GM21723 (cell line): ENCODE data around the gene MAP2K1.
"Not testable (repeated sequence)": the region's sequence is repeated elsewhere in the genome, so short reads cannot be mapped to it uniquely, and the experiment has no call there.

Experiments used
- ATAC-seq: cut with Tn5 transposase; IDR thresholded peaks from one replicate; pipeline ENCODE4 v1.9.1; 2021; ENCODE audit warnings: mild to moderate bottlenecking, moderate library complexity; ENCODE audit not compliant: unreplicated experiment

The MAP2K1 gene

GRCh38 chr15:66386204-66387123, at the start of gene MAP2K1:
MAP2K1 (plus strand) TSS chr15:66386912; CDS start chr15:66387348, 436 bp downstream.
- ATAC-seq, result peak; percentile 72

- not testable (repeated sequence) for ATAC-seq
Measured at GRCh38 chr15:66348530-66348929, 38.2 kb upstream of the MAP2K1 start.

DNA sequence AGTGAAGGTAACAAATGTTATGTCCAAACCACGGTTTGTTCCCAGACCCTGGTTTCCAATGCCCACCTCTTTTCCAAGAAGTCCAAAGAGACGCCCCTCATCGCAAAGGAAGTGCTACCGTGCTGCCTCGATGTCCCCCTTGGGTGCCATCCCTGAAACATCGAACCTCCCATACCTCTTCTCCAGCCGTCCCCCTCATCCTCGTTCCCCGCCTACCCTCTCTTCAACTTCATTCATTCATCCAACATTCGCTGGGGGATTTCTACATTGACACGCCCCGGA, 30.7 kb upstream of the MAP2K1 start:
- ATAC-seq, result no peak

DNA sequence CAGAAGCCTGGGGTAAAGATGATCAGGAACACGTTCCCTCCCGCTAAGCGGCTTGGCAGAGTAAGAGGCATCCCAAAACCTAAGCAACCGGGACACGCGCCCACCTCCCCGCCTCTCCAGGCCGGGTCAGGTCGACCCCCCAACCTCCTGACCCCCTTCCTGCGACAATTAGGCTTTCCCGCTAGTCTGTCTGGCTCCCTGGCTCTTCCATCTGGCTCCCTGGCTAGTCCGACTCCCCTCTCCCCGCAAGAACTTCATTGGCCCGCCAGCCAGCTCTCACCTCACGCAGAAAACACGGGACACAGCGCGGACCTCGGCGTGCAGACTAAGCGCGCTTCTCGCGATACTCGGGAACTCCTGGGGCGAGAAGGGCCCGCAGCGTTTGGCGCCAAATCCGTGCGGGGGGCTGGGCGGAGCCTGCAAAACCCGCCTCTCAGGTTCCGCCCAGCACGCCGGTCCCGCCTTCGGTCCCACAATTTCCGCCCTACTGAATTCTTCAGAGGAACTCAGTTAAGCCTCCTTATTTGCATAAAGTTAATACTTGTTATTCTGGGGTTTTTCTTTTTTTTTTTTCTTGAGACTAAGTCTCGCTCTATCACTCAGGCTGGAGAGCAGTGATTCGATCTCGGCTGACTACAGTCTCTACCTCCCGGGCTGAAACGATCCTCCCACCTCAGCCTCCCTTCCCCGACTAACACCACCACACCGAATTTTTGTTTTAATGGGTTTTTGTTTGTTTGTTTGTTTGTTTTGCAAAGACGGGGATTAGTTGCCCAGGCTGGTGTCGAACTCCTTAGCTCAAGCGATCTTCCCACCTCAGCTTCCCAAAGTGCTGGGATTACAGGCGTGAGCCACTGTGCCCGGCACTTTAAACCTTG, 30.1 kb upstream of the MAP2K1 start, which contains the start of gene TIPIN:
TIPIN (minus strand) TSS at position 327 of the 878 bp plus-strand sequence. CDS start 3,738 bp downstream, outside the sequence.
- ATAC-seq, result peak; percentile 89

DNA sequence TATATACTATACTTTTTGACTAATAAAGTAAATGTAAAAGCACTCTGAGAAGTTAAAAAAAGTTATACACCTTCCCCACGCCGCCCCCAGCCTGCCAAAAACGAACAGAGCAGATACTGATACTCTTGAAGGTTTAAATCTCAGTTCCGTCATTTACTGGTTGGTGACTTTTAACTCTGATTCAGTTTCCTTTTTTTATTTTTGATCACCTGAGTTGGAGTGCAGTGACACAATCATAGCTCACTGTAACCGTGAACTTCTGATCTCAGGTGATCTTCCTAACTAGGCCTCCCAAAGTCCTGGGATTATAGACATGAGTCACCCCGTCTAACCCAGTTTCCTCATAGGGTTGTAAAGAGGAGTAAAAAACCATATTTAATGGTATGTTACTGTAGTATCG, 27.0 kb upstream of the MAP2K1 start:
- ATAC-seq, result peak; percentile 40

DNA sequence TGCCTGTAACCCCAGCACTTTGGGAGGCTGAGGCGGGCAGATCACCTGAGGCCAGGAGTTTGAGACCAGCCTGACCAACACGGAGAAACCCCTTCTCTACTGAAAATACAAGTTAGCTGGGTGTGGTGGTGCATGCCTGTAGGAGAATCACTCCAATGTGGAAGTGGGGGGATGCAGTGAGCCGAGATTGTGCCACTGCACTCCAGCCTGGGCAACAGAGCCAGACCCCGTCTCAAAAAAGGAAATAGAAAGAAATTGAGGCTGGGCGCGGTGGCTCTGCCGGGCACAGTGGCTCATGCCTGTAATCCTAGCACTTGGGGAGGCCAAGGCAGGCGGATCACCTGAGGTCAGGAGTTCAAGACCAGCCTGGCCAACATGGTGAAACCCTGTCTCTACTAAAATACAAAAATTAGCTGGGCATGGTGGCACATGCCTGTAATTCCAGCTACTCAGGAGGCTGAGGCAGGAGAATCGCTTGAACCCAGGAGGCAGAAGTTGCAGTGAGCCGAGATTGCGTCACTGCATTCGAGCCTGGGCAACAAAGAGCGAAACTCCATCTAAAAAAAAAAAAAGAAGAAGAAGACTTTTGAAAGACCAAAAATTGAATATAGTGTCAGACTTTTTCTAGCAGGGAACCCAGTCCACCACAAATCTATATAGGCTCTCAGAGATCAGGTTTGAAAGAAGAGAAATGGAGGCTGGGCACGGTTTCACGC, 24.8 kb upstream of the MAP2K1 start:
- not testable (repeated sequence) for ATAC-seq

GRCh38 chr15:66362776-66363175, 23.9 kb upstream of the MAP2K1 start:
- ATAC-seq, result no peak

- ATAC-seq, result no peak
Measured at GRCh38 chr15:66364944-66365528, 21.7 kb upstream of the MAP2K1 start.

GRCh38 chr15:66369773-66370651, 16.7 kb upstream of the MAP2K1 start:
- no peak for ATAC-seq

GRCh38 chr15:66374179-66374578, 12.5 kb upstream of the MAP2K1 start:
- ATAC-seq, result no peak

DNA sequence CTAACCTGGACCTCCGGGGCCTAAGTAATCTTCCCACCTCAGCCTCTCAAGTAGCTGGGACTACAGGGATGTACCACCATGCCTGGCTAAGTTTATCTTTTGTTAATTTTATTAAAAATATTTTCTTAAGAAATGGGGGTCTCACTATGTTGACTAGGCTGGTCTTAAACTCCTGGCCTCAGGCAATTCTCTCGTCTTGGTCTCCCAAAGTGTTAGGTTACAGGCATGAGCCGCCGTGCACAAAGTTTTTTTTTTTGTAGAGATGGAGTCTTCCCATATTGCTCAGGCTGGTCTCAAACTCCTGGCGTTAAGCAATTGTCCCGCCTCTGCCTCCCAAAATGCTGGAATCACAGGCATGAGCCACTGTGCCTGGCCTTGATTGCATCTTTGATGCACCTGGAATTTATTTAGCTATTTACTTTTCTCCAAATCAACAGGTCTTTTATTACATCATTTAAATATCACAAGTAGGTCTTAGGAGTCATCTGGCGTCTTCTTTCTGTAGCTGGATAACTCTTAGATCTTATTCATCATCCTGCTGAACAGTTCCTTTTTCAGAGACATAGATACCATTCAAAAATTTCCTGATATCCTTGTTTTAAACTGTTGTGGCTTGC, 7.8 kb upstream of the MAP2K1 start:
- ATAC-seq, result no peak

DNA sequence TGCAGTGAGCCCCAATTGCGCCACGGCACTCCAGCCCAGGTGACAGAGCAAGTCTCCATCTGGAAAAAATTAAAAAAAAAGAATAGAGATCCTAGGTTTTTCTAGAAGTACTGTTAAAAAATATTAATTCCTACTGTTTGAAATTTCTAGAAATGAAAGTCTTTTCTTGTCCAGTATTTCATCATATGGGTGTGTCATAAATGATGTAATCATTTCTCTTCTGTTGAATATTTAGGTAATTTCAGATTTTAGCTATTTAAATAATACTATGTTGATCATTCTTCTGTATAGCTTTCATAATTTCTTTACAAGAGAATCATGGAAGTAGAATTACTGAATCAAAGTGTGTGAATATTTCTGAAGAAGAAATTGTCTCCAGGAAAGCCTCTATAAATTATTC, 5.3 kb upstream of the MAP2K1 start:
- ATAC-seq, result not testable (repeated sequence)

GRCh38 chr15:66387163-66388042, 691 bp downstream of the MAP2K1 start:
- ATAC-seq, result peak; percentile 23

DNA sequence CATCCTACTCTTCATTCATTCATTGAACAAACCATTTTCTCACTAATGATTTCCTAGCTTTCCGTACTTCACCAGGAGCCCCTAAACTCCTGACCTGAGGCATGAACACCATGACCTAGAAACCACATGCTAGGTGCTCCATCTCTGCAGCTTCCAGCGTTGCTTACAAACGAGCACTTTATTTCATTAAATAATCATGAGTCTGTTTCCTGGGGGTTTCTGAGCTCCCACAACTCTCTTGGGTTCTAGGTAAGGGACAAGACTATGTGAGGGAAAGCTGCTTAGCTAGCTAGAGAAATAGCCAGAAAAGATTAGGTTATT, 1.3 kb downstream of the MAP2K1 start:
- ATAC-seq, result no peak

GRCh38 chr15:66388576-66388975, 1.9 kb downstream of the MAP2K1 start:
- no peak for ATAC-seq

DNA sequence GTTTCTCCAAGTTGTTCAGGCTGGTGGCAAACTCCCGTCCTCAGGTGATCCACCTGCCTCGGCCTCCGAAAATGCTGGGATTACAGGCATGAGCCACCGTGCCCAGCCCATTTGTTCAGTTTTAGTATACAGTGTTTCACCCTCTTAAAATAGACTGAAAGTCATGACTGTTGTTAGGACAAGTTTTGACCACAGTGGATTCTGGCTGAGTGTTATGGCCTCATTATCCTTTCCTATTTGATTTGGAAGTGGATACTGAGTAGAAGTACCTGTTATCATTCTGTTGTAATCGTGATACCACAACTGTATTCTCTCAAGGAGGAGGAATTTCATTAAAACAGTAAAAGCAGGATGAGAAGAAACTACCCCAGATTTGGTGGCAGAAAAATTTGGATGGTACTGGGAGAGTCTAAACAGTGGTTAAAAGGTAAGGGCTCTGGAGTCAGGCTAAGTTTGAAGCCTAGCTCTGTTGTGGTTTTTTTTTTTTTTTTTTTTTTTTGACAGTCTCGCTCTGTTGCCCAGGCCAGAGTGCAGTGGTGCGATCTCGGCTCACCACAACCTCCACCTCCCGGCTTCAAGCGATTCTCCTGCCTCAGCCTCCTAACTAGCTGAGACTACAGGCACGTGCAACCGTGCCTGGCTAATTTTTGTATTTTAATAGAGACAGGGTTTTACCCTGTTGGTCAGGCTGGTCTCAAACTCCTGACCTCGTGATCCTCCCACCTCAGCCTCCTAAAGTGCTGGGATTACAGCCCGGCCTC, 2.6 kb downstream of the MAP2K1 start:
- ATAC-seq, result no peak

GRCh38 chr15:66389859-66390381, 3.2 kb downstream of the MAP2K1 start:
- ATAC-seq, result no peak
